ENCODE data around the gene SCN1A. TPM values are rescaled to one million over a fixed set of nuclear protein-coding genes. Genes with fewer than 3 reads are reported as not detected.

The SCN1A gene
- total and polyA plus RNA-seq, 10 of the 15 experiments (the other 5 are each of a cell fraction or from before 2014, with no cell fraction given) = not detected

DNA sequence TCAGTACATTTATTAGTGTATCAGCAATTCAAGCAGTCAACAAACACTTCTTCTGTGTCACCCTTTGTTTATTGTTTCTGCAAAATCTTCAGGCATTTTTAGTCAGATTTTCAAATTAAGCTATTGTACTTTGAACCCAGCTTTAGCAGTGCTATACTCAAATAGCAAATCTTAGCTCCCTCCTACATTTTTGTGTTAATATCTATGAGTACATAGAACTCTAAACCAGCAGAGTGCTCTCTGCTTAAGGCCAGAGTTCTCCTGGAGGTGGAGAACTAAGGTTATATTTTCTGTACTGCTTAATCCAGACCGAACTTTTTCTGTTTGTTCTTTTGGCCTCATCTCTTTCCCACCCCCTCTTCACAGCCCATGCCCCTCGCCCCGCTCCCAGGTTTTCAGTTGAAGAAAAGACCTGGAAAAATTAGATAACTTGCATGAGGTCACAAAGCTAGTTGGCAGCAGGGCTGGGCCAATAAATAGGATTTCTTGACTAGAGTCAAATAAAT is 29.2 kb upstream of the SCN1A start:
- ATAC-seq (no peak), DNase-seq (ENCODE audit: low read depth, low spot score) (no peak), FAIRE-seq (no peak)
- Histone ChIP-seq H3K79me2 (ENCODE audit: control insufficient read depth, insufficient read depth, low read length) (no peaks in the 10 kb centered on the region), H3K27ac (ENCODE audit: control insufficient read depth, insufficient read depth) (no peak overlapping the region), H3K27me3 (replicated peaks in 1 of 2; ENCODE audit: control insufficient read depth in 2 of 2, insufficient read depth in 2 of 2, low read length in 1 of 2) (no peaks in the 10 kb centered on the region), H3K9me3 (replicated peaks; ENCODE audit: control insufficient read depth, insufficient read depth, low read length) (no peaks in the 10 kb centered on the region), H4K20me1 (ENCODE audit: control insufficient read depth, insufficient read depth) (no peaks in the 10 kb centered on the region), H3K4me1 (ENCODE audit: control insufficient read depth, insufficient read depth, low read length) (no peaks in the 10 kb centered on the region), H3K4me2 (ENCODE audit: control insufficient read depth, insufficient read depth) (no peak overlapping the region), H3K4me3 (no peak overlapping the region), H3K36me3 (ENCODE audit: control insufficient read depth in 2 of 2, insufficient read depth in 2 of 2, low read length in 1 of 2) (no peaks in the 10 kb centered on the region), H2AFZ (ENCODE audit: control insufficient read depth, low read depth, low read length) (no peak overlapping the region), H3K9ac (ENCODE audit: control insufficient read depth, insufficient read depth, low read length) (no peak overlapping the region)
- TF ChIP-seq NR2C2 (IDR thresholded peaks at IDR 0.05; ENCODE audit: borderline replicate concordance, control insufficient read depth, insufficient read length, low read depth) (no peak), ETV6 (conservative IDR thresholded peaks at IDR 0.05 in 1 of 2, IDR thresholded peaks at IDR 0.05 in 1 of 2; ENCODE audit: borderline replicate concordance in 1 of 2, low read depth in 1 of 2) (no peak), POLR2AphosphoS5 (IDR thresholded peaks at IDR 0.05; ENCODE audit: low read length) (no peak), FOXK2 (IDR thresholded peaks at IDR 0.05) (no peak), SMAD5 (IDR thresholded peaks at IDR 0.05; ENCODE audit: low read depth) (no peak), RAD21 (IDR thresholded peaks at IDR 0.05; ENCODE audit: insufficient read depth, low read depth, low read length) (no peak), STAT3 (IDR thresholded peaks at IDR 0.05; ENCODE audit: low read depth, low read length) (no peak), KLF5 (IDR thresholded peaks at IDR 0.05; ENCODE audit: partially characterized antibody) (no peak), SMAD1 (IDR thresholded peaks at IDR 0.05; ENCODE audit: low read depth, partially characterized antibody) (no peak), TCF3 (IDR thresholded peaks at IDR 0.05; ENCODE audit: borderline replicate concordance, insufficient read depth, low read depth, low read length) (no peak), YY1 (IDR thresholded peaks at IDR 0.05; ENCODE audit: low read depth, low read length) (no peak)
- TF ChIP-seq, protein P1, sequence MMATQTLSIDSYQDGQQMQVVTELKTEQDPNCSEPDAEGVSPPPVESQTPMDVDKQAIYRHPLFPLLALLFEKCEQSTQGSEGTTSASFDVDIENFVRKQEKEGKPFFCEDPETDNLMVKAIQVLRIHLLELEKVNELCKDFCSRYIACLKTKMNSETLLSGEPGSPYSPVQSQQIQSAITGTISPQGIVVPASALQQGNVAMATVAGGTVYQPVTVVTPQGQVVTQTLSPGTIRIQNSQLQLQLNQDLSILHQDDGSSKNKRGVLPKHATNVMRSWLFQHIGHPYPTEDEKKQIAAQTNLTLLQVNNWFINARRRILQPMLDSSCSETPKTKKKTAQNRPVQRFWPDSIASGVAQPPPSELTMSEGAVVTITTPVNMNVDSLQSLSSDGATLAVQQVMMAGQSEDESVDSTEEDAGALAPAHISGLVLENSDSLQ (IDR thresholded peaks at IDR 0.05) = no peak
- TF ChIP-seq, protein P2, sequence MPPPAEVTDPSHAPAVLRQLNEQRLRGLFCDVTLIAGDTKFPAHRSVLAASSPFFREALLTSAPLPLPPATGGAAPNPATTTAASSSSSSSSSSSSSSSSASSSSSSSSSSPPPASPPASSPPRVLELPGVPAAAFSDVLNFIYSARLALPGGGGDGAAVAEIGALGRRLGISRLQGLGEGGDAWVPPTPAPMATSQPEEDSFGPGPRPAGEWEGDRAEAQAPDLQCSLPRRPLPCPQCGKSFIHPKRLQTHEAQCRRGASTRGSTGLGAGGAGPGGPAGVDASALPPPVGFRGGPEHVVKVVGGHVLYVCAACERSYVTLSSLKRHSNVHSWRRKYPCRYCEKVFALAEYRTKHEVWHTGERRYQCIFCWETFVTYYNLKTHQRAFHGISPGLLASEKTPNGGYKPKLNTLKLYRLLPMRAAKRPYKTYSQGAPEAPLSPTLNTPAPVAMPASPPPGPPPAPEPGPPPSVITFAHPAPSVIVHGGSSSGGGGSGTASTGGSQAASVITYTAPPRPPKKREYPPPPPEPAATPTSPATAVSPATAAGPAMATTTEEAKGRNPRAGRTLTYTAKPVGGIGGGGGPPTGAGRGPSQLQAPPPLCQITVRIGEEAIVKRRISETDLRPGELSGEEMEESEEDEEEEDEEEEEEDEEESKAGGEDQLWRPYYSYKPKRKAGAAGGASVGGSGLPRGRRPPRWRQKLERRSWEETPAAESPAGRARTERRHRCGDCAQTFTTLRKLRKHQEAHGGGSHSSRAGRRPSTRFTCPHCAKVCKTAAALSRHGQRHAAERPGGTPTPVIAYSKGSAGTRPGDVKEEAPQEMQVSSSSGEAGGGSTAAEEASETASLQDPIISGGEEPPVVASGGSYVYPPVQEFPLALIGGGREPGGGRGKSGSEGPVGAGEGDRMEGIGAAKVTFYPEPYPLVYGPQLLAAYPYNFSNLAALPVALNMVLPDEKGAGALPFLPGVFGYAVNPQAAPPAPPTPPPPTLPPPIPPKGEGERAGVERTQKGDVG (CRISPR knock-in tag; IDR thresholded peaks at IDR 0.05) = no peak
- POLR2A ChIA-PET = interaction anchor here (0.6 kb wide), 1 partner anchor 1191 kb away, joined by 4 read pairs; no protein-coding TSS in a partner anchor
- 8% methylated on average over 3 of the region's 3 CpGs for WGBS (ENCODE audit: insufficient coverage, insufficient replicate concordance, low lambda C conversion rate, missing lambda C conversion rate)
- SMC1A ChIA-PET (ENCODE audit: uncharacterized antibody, unreplicated experiment) = no interaction called here
- no TSS peak for BruUV-seq (replicated peaks)
- RAD21 ChIA-PET (ENCODE audit: unreplicated experiment) = no interaction called here
- intact Hi-C loops (cut with micrococcal nuclease; ENCODE audit: unreplicated experiment) (no loop called here), in situ Hi-C loops (cut with MboI) (no loop called here)
- CTCF ChIA-PET = no interaction called here

Measured in GM12878 (cell line).